HG03469 (cell line): ENCODE results near the gene SEC63.

Experiments used
- ATAC-seq: cut with Tn5 transposase; IDR thresholded peaks from one replicate; pipeline ENCODE4 v1.9.1; 2021; ENCODE audit warnings: mild to moderate bottlenecking, moderate library complexity, moderate number of reproducible peaks; ENCODE audit not compliant: unreplicated experiment

Gene SEC63

DNA sequence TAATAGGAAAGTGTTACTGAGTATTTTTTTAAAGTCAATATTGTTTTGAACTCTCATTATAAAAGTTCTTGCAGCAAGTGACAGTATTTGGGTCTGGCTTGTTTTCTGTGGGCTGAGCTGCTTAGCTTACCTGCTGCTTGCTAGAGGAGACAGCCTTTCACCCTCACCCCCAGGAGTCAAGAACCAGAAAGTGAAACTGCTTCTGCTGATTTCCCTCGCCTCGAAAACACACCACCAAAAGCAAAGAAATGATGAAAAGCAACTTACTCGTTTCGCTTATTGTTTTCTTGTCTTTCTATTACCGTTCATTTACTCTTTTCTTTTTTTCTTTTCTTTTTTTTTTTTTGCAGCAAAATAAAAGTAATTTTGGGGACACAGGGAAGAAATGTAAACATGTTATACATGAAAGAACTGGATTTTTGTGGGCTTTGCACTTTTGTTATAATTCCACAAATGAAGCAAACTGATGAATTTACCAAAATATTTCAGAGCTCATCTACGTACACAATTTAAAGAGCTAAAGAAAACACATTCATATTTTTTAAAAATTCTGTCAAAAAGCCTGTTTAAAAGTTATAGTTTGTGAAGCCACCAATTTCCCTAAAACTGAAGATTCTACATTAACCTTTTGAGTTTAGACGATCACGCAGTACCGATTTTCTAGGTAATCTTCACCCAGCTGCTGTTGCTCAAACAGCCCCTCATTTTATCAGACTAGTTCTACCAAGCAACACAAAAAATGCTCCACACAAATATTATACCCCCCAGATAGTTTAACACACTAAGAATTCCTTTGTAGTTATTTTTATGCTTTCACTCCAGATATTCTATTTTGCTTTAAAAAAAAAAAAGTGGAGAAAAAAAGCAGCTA is 135.6 kb downstream of the SEC63 start:
- no peak for ATAC-seq

GRCh38 chr6:107821591-107821990 is 136.4 kb downstream of the SEC63 start:
- no peak for ATAC-seq

GRCh38 chr6:107820338-107821261 is 137.4 kb downstream of the SEC63 start:
- ATAC-seq = no peak

GRCh38 chr6:107819964-107820337 is 138.1 kb downstream of the SEC63 start:
- no peak for ATAC-seq

DNA sequence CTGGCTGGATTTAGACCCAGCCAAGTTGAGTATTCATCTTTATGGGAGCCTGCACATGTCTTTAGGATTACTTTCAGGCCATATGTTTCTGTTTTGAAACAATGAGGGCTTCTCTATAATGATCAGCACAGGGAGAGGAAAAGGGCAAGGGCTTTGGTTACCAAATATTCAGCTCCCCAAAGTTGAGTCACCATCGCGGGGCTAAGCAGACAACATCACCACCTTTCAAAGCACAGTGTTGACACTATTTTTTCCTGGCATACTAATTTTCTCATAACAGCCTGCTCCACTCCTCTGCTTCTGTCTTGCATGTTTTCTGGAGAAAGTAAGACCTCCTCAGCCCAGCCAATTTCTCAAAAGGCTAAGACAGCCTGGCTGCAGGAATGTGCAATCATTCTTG is 138.8 kb downstream of the SEC63 start:
- no peak for ATAC-seq

- ATAC-seq = no peak
Observed at GRCh38 chr6:107818272-107818671, 139.7 kb downstream of the SEC63 start.

DNA sequence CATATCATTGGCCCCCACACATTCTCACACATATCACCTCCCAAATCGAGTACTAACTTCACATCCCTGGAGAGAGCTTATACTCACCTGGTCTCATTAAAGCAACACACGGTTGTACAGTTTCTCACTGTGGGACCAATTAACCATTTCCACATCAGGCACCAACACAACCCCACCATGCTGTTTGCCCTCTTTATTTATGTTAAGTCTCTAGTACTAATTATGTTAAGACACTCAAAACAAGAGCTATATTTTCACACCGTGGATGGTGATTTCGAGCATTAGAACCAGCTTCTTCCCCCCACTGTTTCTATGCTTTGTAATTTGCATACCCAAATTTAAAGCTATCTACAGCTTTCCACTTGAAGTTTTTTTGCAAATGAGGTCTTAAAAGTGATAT is 140.2 kb downstream of the SEC63 start:
- ATAC-seq = no peak
